Mesodermal cell (in vitro differentiated cells): ENCODE measurements around the gene FEM1B.

Experiments
- H3K27ac ChIP-seq: 2 replicates; pipeline ENCODE4 v1.7.0; 2013; ENCODE audit warnings: mild to moderate bottlenecking, low read depth, low read length, moderate library complexity; ENCODE audit not compliant: severe bottlenecking
- H3K36me3 ChIP-seq: 2 replicates; pipeline ENCODE4 v1.7.1; 2013; ENCODE audit warnings: mild to moderate bottlenecking, low read length, moderate library complexity; ENCODE audit not compliant: control insufficient read depth, insufficient read depth
- H3K4me1 ChIP-seq: one replicate; pipeline ENCODE4 v1.7.1; 2013; ENCODE audit warnings: mild to moderate bottlenecking, low read length; ENCODE audit not compliant: insufficient read depth, control insufficient read depth, poor library complexity, severe bottlenecking
- H3K4me3 ChIP-seq: 2 replicates; pipeline ENCODE4 v1.7.0; 2013; ENCODE audit warnings: low read length, control low read depth, mild to moderate bottlenecking; ENCODE audit not compliant: insufficient read depth, poor library complexity, severe bottlenecking; ENCODE audit errors: extremely low read depth
- H3K9me3 ChIP-seq: 2 replicates; pipeline ENCODE4 v1.7.1; 2013; ENCODE audit warnings: mild to moderate bottlenecking, low read length, moderate library complexity; ENCODE audit not compliant: control insufficient read depth
- WGBS, 2 experiments: methylation state at CpG; one replicate each; pipeline ENCODE4 v1.1.5; 2013; ENCODE audit warnings: missing lambda C conversion rate in 2 of 2; ENCODE audit not compliant: insufficient coverage in 2 of 2; 5-methylcytosine and 5-hydroxymethylcytosine counted together

The FEM1B gene

DNA sequence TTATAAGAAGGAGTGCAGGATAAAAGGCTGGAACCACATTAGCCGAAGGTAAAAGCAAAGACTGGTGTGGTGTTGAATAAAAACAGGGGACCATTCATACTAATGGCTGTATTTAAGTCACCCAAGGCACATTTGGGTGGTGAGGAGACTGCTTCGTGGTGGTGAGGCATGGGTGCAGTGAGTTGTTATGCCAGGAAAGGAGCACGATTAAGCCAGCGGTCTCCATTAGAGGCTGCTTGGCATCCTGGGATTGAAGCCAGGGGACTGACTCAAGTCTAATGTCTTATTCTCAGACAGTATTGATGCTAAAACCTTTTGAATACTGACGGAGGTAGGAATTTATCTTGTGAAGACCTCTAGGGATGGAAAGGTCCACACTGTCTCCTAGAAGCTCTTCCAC is 21.9 kb downstream of the FEM1B start:
- Histone ChIP-seq H3K4me3 (no peak overlapping the region), H3K27ac (no peak overlapping the region), H3K9me3 (no peaks in the 10 kb centered on the region), H3K4me1 (peaks cover 12% of the 10 kb centered on the region), H3K36me3 (peaks cover 19% of the 10 kb centered on the region)
- 96 to 98% methylated on average over 3 to 5 of the region's 5 CpGs for WGBS, 2 experiments

DNA sequence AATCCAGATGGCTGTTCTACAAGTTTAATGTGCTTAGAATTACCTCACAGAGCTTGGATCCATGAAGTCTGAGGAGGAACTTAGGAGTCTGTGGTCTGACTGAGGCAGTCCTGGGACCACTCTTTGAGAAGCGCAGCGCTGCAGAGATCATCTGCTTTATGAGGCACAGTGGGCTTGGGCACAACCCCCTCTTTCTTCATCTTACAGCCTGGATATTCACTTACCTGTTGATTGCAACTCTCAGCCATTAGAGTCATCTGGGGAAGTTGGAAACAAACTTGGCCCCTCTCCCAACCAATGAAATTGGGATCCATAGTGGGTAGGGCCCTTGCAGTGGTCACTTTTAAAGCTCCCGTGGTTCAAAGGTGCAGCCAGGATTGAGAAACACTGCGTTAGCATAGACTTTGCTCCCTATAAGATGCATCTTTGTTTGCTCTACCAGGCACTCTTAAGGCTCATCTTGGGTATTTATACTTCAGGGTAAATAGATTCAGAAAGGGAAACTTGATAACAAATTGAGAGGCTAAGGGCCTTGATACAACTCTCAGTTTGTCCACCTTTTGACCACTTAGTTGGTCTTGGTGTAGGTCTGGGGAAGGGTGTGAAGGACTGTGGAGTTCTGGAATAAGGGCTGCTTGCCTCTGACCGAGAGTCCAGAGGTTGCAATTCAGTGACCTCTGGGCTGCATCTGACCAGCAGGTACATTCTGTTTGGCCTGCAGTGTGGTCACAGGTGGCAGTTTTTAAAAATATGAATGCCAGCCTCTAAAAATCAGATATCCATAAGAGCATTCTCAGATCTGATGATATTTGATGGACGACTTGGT is 22.8 kb downstream of the FEM1B start:
- no peaks in the 10 kb centered on the region for H3K9me3 ChIP-seq
- H3K4me1 ChIP-seq = peaks cover 21% of the 10 kb centered on the region
- no peak overlapping the region for H3K27ac ChIP-seq
- H3K36me3 ChIP-seq = peaks cover 15% of the 10 kb centered on the region
- no peak overlapping the region for H3K4me3 ChIP-seq
- 92 to 93% methylated on average over 2 to 3 of the region's 6 CpGs for WGBS, 2 experiments

DNA sequence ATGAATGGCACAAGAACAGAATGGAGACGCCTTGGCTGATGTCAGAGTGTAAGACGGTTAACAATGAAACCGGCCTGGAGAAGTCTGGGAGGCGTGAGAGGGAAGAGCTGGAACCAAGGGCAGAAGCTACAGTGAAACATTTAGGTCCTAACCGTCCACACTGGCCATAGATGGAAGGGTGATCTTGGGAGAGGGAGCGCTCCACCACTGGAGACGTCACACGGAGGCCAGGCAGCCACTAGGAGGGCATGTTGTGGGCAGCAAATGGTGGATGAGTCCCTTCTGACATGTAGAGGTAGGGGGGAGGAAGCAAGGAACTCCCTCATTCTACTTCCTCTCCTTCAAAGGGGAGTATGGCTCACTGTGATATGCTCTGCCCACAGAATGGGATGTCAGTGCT is 23.8 kb downstream of the FEM1B start:
- H3K36me3 ChIP-seq = peaks cover 15% of the 10 kb centered on the region
- WGBS, 2 experiments = 90 to 96% methylated on average over 8 of the region's 8 CpGs

DNA sequence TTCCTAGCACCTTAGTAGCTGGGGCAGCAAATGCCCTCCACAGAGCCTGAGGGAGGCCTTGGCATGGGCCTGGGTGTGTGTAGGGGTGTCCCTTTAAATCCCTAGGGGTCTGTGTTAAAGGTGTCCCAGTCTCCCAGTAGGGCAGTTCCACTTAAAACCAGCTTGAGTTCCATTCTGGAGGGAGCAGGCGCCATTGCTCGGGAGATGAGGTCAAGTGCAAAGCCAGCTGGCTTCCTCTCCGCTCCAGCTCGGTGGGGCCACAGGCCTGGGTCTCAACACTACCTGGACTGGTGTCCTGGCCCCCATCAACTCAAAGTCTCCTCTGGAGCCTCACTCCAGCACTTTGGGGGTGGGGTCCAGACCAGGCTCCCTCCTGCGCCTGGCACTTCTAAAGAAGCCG is 25.2 kb downstream of the FEM1B start:
- no peak overlapping the region for H3K4me3 ChIP-seq
- no peak overlapping the region for H3K27ac ChIP-seq
- peaks cover 9% of the 10 kb centered on the region for H3K36me3 ChIP-seq
- H3K9me3 ChIP-seq = no peaks in the 10 kb centered on the region
- 87 to 100% methylated on average over 3 to 5 of the region's 6 CpGs for WGBS, 2 experiments
- H3K4me1 ChIP-seq = peaks cover 24% of the 10 kb centered on the region

More for the DNA sequence above, 23.8 kb downstream of the FEM1B start:
- Histone ChIP-seq H3K27ac (no peak overlapping the region), H3K4me3 (no peak overlapping the region), H3K9me3 (no peaks in the 10 kb centered on the region), H3K4me1 (peaks cover 24% of the 10 kb centered on the region)

DNA sequence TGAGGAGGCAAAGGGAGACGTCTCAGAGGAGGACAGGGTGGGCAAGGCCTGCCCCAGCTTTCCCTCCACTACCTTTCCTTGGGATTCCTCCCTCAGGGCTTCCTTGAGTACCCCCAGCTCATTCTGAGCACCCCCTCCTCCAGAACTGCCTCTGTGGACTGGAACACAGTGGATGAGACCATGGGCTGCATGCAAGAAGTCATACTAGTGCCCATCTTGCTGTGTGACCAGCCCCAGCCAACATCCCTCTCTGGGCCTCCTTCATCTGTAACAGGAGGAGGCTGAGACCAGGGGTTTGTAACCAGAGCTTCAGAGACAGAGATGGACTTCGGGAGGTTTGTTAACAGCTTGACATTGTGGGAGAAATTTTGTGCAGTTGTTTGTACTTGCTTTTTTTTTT is 25.6 kb downstream of the FEM1B start:
- 80% methylated on average over 1 of the region's 2 CpGs; no CpG with 5 or more reads in 1 of the 2 experiments for WGBS, 2 experiments
- Histone ChIP-seq H3K36me3 (peaks cover 5% of the 10 kb centered on the region), H3K4me1 (peaks cover 24% of the 10 kb centered on the region), H3K27ac (no peak overlapping the region), H3K4me3 (no peak overlapping the region), H3K9me3 (no peaks in the 10 kb centered on the region)

DNA sequence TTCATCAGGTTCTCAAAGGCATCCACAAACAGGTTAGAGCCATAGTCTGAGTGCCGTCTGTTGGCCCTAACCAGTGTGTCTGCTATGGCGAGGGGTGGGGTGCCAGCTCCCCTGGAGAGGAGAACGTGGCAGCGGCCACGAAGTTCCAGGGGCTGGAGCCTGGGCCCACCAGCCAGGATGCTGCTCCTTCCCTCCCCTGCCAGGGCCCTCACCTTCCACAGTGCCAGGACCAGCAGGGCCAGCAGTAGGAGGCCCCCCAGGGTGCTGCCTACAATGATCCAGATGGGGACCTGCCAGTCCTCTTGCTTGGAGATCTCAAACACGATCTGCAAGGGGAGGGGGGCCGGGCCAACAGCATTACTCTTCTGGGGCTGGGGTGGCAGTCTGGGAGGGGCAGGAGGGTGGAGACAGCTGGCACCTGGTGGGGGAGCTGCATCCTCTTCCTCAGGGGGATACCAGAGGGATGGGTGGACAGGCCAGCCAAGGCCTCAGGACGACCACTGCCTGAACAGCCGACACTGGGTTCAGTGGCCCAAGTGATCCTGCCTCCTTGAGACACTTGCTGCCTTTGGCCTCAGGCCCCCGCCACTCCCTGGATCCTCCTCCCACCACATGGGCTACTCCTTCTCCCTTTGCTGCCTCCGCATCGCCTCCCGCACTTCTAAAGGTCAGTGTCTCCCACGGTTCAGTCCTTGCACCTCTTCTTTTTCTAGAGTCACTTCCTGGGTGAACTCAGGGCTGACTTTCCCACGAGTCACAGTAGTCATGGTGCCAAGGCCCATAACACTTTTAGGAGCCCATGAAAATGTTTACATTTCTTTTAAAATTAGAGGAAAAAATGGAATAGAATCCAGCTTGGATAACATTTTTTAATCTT is 26.3 kb downstream of the FEM1B start:
- WGBS, 2 experiments = 83 to 85% methylated on average over 12 to 13 of the region's 15 CpGs
- peak overlapping the region; percentile 42 for H3K27ac ChIP-seq
- H3K9me3 ChIP-seq = no peaks in the 10 kb centered on the region
- no peak overlapping the region for H3K4me3 ChIP-seq
- peaks cover 24% of the 10 kb centered on the region for H3K4me1 ChIP-seq
- H3K36me3 ChIP-seq = peaks cover 3% of the 10 kb centered on the region

DNA sequence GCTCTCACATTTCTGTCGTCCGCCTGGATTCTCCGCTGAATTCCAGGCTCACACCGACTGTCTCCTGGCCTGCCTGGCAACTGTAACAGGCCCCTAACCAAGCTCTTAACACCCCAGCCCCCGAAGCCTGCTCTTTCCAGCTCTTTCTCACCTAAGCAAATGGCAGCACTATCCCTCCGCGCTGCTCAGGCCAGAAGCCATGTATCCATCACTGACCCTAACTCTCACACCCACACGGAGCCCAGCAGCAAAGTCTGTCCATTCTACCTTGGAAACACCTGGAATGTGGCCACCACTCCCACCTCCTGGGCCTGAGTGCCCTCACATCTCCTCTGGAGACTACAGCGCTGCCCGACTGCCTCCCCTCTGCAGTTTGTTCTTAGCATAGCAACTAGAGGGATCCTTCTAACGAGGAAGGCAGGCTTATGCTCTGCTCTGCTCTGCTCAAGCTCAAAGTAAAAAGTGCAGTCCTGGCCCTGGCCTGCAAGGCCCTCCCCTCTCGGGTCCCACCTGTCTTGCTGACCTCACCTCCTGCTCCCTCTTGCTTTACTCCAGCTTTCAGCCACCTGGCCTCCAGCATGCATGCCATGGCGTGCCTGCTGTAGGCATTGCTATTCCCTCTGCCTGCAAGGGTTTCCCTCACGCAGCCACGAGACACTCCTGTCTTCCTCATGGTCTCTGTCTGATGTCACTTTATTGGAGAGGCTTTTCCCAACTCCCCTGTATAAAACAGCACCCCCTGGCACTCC is 27.2 kb downstream of the FEM1B start:
- WGBS, 2 experiments = 61 to 65% methylated on average over 15 of the region's 15 CpGs
- Histone ChIP-seq H3K4me3 (no peak overlapping the region), H3K9me3 (no peaks in the 10 kb centered on the region), H3K36me3 (peaks cover 1% of the 10 kb centered on the region), H3K4me1 (peaks cover 24% of the 10 kb centered on the region), H3K27ac (peak overlapping the region; percentile 42)

DNA sequence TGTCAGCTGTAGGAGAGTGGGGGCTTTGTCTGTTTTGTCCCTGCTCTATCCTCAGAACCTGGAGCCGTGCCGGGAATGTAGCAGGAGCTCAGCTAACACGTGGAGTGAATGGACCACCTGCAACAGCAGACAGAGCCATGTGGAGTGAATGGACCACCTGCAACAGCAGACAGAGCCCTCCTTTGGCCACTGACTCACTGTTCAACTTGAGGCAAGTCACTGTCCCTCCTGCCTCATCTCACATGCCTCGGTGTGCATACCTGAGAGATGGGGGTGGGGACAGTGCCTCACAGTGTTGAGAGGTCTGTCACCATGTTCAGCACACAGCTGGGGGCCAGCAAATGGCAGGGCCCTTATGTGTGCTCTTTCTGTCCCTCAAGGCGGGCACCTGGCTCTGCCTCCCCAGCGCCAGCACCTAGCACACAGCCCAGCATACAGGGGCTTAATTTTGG is 27.9 kb downstream of the FEM1B start:
- Histone ChIP-seq H3K4me3 (no peak overlapping the region), H3K27ac (peak overlapping the region; percentile 42), H3K9me3 (no peaks in the 10 kb centered on the region), H3K36me3 (no peaks in the 10 kb centered on the region), H3K4me1 (peaks cover 24% of the 10 kb centered on the region)
- 81 to 85% methylated on average over 5 of the region's 6 CpGs for WGBS, 2 experiments

DNA sequence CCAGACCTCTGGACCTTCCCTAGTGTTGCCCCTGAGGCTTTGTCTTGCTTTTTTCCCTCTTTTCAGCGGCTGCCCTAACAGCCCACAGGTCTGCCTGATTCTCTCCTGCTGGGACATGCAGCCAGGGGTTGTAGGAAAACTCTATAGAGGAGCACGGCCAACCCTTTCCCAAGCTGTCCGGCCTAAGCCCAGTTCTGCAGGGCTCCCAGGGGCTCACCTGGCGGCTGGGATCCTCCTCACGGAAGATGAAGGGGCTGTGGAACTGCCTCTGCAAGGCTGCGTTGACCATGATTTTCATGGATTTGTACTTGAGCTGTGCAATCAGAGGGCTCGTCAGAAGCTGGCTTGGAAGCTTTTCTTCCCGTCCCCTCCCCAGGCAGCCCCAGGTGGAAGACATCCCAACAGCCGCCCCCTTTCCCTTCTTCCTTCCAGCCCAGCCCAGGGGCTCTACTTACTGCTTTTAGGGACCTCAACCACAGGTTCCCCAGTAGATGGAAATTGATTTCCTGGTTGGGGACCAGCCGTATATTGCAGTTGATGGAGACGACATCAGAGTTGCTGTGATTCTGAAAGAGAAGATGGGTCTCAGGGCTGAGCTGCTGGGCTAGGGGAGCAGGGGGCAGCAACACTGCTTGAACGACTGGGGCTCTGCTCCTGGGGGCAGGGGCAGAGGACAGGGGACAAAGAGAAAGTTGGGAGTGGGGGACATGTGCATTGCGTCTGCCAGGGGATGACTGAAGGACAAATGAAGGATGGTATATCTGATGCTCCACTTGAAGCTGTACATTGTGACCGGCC is 29.8 kb downstream of the FEM1B start:
- Histone ChIP-seq H3K4me1 (peaks cover 20% of the 10 kb centered on the region), H3K4me3 (no peak overlapping the region), H3K27ac (no peak overlapping the region), H3K36me3 (no peaks in the 10 kb centered on the region), H3K9me3 (no peaks in the 10 kb centered on the region)
- 81 to 82% methylated on average over 11 to 12 of the region's 14 CpGs for WGBS, 2 experiments

DNA sequence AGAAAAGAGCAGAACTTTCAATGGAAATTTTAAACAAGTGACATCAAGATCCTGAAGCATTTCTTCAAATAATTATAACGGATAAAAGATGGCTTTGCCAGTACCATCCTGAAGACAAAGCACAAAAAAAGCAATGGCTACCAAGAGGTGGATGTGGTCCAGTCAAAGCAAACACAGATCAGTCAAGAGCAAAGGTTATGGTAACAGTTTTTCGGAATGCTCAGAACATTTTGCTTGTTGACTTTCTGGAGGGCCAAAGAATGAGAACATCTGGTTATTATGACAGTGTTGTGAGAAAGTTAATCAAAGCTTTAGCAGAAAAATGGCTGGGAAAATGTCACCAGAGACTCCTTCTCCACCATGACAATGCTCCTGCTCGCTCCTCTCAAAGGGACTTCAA is 31.5 kb downstream of the FEM1B start:
- WGBS, 2 experiments = 87 to 96% methylated on average over 2 of the region's 3 CpGs
- Histone ChIP-seq H3K27ac (no peak overlapping the region), H3K36me3 (no peaks in the 10 kb centered on the region), H3K4me1 (peaks cover 16% of the 10 kb centered on the region), H3K4me3 (no peak overlapping the region), H3K9me3 (no peaks in the 10 kb centered on the region)
